GM18507 (cell line): ENCODE data around the gene ADD1.
"Not testable (repeated sequence)": the region's sequence is repeated elsewhere in the genome, so short reads cannot be mapped to it uniquely, and the experiment has no call there.

Source experiments
- DNase-seq: peaks from one replicate; pipeline ENCODE4 v3.0.0; 2011; ENCODE audit warnings: low read depth; ENCODE audit not compliant: insufficient read length; ENCODE audit errors: extremely low spot score
- FAIRE-seq: peaks from 2 replicates; lab custom pipeline; 2011; peaks lifted over from hg19 to GRCh38; lab: Jason Lieb, UNC

ADD1 gene

DNA sequence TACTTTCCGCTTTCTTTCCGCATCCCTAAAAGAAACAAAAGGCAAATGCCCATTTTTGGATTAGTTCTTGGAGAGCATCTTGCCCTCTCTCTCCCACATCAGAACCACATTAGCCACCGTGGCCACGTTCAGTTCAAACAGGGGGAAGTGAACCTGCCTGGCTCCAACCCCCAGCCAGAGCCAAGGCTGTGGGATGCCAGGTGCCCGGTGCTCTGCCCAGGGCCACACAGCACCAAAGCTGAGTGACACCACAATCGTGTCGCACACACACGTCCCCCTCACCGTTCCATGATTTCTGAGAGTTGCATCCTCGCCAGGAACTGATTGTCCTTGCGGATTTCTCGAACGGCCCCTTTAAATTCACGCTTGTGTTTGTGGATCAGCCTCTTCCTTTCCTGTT, 95.3 kb downstream of the ADD1 start:
- FAIRE-seq (no peak), DNase-seq (no peak)

DNA sequence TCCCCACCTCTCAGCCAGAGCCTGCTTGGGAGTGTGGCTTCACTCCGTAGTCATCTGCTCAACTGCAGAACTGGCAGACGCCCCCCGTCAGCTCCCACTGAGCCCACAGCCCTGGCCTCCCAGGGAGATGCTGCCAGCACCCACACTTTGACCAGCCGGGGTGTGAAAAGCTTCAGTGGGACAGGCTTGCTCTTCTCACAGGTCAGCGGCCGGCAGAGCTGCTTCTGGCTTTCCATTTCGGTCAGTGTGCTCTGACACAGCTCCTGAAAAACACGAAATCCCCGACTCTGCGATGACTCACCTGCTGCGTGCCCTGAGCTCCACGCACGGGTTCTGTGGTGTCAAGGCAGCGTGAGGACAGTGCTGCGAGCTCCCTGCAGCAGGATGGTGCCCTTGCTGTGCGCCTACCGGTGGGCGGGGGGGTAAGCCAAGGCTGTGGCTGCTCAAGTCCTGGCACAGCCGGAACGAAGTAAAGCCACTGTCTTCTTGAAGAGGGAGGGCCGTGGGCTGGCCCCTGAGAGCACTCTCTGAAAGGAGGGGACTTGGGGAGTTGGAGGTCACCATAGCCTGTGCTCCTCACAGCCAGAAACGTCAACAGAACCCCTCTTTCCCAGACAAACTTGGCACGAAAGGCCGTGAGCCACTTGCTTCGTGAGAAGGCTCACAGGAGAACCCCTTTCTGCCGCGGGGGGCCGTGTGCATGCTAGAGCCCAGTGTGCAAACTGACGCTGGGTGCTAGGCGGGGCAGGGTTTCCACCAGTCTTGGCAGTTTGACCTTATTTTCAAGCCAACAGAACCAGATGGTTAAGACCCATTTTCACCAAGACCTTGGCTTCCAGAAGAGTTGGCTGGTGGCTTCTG, 96.0 kb downstream of the ADD1 start:
- no peak for DNase-seq
- no peak for FAIRE-seq

DNA sequence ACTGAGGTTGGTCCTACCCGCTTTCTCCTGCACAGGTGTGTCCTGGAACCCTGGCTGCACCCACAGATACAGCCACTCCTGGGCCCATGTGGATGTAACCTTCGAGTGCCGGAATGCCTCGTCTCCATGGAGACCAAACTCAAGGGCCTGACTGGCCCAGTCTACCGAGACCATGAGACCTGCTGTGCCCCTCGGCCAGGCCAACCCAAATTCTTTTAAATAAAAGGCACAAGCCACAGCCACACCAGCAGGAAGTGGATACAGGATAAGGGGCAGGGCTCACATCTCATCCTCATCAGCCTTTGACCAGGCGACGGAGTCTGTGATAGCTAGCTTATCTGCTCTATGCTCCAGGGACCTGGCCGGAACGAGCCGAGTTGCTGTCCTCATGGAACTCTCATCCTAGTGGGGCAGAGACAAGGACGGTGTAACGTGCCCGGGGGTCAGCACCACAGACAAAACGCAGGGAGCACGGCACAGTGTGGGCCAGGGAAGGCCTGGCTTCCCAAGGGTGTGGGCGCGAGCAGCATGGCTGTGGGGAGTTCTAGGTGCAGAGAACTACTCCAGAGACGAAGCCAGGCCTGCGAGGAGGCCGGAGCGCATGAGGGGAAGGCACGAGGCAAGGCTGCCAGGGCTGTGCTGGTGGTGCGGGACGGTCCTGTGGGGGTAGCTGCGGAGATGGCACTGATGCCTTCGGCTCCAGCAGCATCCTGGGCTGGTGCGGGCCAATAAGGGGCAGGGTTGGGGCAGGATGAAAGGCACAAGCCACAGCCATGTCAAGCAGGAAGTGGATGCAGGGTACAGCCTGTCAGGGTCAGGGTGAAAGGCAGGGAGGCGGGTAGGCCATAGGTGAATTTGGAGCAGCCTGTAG, 96.9 kb downstream of the ADD1 start:
- DNase-seq (no peak), FAIRE-seq (no peak)

DNA sequence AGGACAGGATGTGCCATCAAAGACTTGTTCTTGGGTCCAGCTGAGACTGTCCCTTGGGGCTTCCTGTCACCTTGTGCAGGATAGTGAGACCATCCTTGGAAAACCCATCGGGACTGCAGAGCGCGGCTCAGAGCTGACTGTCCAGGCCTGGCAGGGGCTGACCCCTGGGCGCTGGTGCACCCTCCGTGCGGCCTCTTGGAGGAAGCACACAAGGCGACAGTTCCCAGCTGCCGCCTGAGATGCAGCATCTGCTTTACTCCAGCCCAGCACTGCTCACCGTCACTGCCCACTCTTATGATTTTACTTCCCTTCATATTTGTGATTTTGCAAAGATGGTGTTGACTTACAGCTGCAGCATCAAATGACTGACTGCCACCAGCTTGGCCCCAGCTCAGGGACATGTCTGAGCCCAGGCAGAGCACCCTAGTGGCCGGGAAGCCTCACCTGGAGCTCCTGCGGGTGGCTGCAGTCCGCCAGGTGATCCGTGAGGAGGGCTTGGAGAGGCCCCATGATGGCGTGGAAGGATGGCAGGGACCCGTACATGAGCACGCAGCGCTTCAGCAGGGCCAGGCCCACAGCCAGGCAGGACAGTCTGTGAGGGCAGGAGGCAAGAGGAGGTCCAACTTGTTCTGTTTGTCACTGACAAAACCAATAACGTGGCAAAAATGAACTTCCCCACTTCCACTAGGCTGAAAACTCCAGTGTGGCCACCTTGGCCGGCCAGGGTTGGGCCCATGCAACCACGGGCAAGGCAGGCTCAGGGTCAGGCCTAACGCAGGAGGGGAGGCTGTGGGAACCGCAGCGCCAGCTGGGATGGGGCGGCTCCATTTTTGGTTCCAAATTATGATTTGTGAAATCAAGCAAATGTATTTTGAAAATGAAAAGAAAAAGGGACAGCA, 97.7 kb downstream of the ADD1 start:
- no peak for FAIRE-seq
- DNase-seq, result no peak

DNA sequence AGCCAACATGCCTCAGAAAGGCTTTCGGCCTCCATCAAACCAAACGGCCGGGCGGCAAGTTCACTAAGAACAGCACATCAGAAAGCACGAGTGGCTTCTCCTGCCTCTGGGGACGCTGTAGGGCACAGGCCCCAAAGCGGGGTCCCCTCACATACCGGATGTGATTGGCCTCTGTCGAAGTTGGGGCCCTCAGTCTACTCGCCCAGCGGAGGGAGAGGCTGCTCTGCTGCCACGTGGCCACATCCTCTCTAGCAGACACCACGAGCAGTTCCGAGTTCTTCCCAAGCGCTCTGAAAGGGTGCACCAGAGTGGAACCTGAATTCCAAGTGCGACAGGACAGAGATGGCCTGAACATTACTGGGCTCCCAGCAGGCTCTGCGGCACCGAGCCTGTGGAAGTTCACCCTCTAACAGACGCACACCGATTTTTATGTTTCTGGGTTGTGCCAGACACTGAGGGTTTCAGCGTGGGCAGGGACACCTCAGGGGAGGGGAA, 98.4 kb downstream of the ADD1 start:
- FAIRE-seq (no peak), DNase-seq (no peak)

DNA sequence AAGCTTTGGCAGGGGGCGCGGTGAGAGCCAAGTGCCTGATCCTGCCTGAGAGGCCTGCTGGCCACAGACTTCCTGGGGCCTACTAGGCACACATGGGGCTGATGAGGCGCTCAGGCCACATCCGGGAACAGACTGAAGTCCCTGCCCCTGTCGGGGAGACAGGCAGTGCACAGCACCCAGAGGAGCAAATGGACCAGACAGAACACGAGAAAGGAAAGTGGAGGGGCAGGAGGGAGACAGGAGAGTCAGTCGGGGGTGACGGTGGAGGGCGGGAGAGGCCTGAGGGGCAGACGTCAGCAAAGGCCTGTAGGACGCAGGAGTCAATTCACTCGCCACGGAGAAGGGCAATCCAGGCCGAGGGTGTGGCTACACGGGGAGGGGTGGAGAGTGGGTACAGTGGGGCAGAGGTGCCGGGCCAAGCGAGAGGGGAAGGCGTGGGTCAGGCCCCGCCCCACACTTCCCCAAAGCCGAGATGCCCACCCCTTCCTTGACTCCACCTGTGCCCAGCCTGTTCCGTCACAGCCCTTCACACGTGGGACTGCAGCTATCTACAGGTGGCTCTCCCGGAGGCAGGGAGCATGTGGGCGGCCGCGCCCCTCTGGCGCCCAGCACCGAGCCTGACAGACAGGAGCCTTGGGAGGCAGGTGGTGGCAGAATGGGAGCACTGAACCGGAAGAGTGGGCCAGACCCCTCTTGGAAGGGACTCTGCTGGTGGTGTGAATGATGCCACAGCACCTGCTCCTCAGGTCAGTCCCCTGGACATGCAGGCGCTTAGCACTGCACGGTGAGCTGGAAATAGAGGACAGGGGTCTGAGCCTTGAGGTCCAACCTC, 99.1 kb downstream of the ADD1 start:
- no peak for DNase-seq
- FAIRE-seq, result no peak

DNA sequence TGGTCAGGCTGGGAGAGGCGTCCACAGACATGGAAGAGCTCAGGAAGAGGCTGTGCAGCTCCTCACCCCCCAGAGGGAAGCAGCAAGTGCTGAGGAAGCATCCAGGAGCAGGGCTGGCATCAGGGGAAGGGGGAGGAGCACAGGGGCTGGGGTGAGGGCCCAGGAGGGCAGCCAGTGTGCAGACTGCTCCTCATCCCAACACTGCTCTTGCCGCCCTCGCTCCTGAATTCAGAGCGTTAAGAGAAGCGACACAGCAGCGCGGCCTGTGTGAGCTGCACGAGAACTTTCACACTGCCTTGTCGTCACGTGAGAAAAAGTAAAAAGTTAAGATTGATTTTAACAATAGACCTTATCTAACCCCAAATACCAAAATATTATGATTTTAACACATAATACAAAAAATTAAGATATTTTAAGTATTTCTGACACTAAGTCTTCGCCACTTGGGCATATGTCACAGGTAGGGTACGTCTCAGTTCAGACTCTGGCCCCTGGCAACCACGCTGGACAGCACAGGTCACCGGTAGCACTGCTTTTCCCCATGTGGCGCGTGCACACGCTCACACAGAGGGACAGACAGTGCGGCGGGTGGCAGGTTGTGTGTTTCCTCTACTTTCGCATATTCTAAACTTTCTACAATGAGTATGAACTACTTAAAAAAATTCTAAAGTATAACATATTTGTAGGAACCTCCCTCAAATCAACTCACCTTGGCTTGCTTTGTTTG, 99.9 kb downstream of the ADD1 start:
- DNase-seq, result no peak
- no peak for FAIRE-seq

DNA sequence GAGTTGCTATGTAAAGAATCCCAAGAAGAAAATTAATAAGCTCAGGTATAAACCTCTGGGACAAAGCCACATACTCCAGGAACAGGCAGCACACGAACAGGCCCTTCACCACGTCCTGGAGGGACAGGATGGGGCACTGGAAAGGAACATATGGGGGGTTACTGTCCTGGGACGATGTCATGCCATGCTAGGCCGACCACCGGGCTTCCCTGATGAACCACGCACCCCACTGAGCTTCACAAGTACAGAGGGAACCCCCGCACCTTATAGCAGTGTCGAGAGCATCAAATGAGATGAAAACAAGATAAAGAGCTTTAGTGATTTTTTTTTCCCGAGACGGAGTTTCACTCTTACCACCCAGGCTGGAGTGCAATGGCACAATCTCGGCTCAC, 100.4 kb downstream of the ADD1 start:
- FAIRE-seq, result no peak
- DNase-seq, result no peak

DNA sequence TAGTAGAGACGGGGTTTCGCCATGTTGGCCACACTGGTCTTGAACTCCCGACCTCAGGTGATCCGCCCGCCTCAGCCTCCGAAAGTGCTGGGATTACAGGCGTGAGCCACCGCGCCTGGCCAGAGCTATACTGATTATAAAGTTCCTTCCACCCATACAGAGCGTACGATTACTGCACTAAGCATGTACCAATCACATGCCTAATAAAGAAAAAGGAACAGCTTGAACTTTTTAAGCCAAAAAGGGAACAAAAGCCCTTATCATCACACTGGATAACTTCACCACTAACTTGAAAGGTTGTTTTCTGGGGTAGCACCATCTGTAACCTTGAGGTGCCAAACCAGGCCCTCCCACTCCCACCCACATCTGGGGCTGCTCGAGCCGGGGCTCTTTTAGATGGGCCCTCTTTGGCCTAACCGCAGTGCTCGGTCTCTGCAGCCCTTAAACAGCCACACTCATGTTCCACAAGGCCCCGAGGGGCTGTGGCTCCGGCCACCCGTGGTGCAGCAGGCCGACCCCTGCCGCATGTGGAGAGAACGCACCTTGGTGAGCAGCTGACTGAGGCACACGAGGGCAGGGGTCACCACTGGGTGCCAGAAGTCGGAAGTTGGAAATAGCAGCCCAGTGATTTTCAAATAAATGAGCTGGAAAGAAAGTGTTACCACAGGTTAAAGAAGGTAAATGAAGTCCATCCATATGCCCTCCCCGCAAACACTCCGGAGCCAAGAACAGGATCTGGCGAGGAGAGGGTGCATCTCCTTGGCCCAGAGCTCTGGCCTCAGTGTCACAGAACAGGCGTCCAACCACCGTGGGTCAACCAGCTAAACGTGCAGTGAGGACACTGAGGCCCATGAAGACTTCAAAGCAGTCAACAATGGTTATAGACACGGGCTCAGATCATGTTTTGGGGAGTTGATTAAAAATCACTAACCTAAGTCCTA, 101.2 kb downstream of the ADD1 start:
- DNase-seq, result no peak
- FAIRE-seq, result no peak

DNA sequence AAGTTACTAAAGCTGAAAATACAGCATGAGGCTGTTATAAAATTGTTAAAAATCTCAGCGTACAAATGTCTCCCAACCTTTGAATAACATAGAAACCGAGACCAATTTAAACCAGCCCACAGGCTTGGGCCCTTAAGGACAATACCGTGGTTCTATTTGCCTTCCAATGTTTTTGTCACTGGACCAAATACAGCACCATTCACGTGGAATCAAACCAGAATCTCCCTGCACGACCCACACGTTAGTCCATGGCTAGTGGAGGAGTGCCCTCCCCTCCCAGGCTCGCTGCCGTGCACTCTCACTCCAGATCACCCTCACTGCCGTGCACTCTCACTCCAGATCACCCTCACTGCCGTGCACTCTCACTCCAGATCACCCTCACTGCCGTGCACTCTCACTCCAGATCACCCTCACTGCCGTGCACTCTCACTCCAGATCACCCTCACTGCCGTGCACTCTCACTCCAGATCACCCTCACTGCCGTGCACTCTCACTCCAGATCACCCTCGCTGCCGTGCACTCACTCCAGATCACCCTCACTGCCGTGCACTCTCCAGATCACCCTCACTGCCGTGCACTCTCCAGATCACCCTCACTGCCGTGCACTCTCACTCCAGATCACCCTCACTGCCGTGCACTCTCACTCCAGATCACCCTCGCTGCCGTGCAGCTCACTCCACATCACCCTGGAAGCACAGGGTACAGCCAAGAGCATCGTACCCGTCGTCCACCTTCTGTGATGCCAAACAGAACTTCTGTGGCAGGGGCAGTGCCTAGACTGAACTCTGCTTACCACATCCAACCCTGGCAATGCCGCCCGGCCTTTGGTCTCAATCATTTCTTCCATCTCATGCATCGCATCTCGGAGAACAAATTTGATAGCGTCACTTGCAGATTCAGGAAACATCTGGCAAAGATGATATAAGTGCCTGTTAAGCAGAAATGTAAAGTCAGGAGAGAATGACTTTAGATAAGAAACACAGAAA, 102.3 kb downstream of the ADD1 start:
- FAIRE-seq, DNase-seq: not testable (repeated sequence)

DNA sequence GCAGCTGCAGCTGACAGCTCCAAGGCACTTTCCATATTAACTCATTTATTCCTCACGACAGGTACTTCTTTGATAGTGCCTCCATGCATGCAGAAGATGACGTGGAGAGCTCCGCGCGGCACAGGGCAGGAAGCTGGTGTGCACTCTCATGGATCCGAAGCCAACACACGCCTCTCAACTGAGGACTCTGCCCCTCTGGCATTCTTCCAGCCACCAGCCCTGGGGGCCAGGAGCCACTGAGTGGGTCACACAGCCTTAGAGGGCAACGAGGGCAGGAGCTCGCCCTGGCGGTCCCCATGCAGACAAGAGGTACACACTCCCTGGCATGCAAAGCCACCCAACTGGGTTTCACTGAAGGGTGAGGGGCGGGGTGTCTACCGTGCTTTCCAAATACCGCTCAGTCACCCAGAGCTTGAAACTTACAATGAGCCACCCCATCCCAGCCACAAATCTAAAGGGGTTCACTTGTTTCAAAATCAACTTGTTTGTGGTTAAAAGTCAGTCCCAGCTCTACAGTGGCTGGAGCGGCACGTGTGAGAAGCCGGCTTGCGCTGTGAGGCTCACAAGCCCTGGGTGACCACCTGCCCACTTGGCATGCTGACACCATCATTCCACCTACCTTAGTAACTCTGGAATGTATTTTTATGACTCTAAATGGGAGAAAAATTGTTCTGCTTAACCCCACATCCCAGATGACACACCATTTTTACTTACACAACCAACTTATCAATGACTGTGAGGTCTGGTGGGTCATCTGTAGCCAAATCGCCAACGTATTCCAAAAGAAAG, 103.4 kb downstream of the ADD1 start:
- DNase-seq (no peak), FAIRE-seq (no peak)

DNA sequence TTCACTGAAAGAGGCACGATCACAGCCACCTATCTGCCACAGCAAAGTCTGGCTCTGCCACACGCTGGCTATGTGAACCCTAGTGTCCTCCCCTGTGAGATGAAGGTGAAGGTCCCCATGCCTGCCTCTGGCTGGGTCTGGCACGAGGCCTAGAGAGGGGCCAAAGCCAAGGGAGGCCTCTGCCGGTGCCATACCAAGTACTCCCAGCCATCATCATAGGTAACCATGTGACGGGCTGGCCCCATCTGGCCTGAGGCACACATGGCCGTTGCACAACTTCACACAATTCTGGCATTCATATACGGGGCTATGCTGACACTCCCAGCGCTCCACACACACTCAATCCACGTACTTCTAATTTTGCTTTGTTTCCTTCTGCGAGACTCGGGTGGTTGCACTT, 104.3 kb downstream of the ADD1 start:
- no peak for DNase-seq
- FAIRE-seq, result no peak

DNA sequence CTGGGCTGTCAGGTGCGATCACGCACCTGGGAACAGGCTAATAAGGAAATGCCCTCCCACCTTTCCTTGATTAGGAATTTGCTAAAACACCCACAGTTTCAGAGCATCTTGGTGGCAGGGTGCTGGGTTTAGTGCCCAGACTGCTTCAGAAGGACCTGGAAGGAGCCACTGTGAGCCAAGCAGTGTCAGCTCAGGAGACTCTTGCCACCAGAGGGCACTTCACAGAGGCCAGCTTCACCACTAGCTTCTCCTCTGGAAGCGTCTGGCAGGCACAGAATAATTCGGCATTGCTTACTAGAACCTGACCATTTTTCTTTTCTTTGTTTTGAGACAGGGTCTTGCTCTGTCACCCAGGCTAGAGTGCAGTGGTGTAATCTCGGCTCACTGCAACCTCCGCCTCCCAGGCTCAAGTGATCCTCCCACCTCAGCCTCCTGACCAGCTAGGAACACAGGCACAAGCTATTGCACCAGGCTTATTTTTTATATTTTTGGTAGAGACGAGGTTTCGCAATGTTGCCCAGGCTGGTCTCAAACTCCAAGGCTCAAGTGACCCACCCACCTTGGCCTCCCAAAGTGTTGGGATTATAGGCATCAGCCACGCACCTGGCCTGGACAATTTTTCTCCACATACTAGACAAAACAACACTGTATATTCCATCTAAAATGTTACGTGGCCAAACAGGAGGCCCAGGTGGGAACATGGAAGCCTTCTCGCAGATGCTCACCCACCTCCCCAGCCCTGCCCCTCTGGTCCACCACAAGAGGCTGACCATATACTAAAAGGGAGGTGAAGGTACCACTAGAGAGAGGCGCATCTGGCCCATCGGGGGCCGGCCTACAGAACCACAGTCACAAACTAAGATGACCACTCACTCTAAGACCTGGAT, 105.5 kb downstream of the ADD1 start:
- DNase-seq (no peak), FAIRE-seq (peak; percentile 58)

DNA sequence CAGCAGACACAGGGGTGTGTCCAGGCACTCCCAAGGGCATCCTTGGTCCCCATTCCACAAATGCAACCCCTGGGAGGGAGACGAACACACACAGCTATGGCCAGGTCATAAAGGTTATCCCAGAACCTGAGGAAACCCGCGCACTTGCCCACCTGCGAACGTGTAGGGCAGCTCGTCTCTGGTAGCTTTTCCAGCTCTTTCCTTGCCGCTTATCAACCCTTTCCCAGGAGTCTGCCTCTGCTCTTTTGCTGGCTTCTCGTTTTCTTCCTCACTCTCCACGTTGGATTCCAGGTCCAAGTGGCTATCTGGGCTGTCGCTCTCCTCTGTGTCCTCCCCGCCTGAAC, 106.1 kb downstream of the ADD1 start:
- DNase-seq (no peak), FAIRE-seq (no peak)
